ENCODE measurements around the gene CTDP1.
"Not testable (repeated sequence)": the region's sequence is repeated elsewhere in the genome, so short reads cannot be mapped to it uniquely, and the experiment has no call there.

Gene CTDP1

DNA sequence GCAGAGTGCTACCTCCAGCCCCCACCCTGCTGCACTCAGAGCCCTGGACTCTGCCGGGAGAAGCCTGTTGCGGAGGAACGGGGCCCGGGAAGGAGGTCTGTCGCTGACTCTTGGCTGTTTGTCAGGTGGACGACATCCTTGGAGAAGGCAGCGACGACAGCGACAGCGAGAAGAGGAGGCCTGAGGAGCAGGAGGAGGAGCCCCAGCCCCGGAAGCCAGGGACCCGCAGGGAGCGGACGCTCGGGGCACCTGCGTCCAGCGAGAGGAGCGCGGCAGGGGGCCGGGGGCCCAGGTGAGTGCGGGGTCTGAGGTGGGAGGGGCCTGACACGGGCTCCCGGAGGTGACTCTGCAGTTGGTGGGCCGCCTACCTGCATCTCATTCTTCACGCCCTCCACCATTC is 56.6 kb downstream of the CTDP1 start:
- TF ChIP-seq GATA1 (IDR thresholded peaks at IDR 0.05; ENCODE audit: low read depth, low read length) (no peak), POLR2A (IDR thresholded peaks at IDR 0.05; ENCODE audit: low read length) (no peak)
- no peak for DNase-seq

DNA sequence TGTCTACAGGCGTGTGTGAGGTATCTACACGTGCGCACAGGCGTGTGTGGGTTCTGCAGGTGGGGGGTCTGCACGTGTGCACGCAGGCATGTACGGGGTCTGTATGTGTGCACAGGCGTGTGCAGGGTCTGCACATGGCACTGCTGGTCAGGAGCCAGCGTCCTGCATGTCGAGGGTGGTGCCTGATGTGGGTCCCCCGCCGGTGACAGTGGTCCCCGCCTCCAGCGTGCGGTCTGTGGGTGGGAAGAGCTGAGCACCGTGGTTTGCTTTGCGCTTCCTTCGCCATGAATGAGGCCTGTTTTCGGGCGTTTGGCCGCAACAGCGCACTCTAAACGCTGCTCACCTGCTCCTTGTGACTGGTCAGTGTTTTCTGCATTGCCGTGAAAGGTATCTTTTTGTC is 57.2 kb downstream of the CTDP1 start:
- no peak for TF ChIP-seq GATA1 (IDR thresholded peaks at IDR 0.05; ENCODE audit: low read depth, low read length)
- no peak for TF ChIP-seq POLR2A (IDR thresholded peaks at IDR 0.05; ENCODE audit: low read length)

DNA sequence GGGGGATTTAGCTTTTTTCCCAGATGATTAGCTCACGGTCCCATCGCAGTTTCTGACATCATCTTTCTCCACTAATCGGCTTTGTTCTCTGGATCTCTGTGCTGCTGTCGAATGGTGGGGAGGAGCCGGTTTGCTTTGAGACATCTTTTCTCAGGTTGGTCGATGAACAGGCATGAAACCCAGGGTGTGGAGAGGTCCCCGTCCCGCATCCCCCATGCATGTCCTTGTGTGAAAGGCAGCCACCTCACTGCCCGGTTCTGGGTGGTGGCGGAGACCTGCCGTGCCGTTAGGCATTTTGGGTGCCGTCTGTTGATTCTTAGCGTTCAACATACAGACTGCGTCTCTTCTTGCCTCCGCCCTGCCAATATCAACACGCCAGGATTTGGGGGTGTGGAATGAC is 57.8 kb downstream of the CTDP1 start:
- TF ChIP-seq GATA1 (IDR thresholded peaks at IDR 0.05; ENCODE audit: low read depth, low read length) (no peak), POLR2A (IDR thresholded peaks at IDR 0.05; ENCODE audit: low read length) (no peak)

More for the DNA sequence above, 57.2 kb downstream of the CTDP1 start:
- no peak for DNase-seq

GRCh38 chr18:79738041-79738461 is 58.4 kb downstream of the CTDP1 start:
- no peak for DNase-seq

More for the DNA sequence above, 57.8 kb downstream of the CTDP1 start:
- DNase-seq: no peak

DNA sequence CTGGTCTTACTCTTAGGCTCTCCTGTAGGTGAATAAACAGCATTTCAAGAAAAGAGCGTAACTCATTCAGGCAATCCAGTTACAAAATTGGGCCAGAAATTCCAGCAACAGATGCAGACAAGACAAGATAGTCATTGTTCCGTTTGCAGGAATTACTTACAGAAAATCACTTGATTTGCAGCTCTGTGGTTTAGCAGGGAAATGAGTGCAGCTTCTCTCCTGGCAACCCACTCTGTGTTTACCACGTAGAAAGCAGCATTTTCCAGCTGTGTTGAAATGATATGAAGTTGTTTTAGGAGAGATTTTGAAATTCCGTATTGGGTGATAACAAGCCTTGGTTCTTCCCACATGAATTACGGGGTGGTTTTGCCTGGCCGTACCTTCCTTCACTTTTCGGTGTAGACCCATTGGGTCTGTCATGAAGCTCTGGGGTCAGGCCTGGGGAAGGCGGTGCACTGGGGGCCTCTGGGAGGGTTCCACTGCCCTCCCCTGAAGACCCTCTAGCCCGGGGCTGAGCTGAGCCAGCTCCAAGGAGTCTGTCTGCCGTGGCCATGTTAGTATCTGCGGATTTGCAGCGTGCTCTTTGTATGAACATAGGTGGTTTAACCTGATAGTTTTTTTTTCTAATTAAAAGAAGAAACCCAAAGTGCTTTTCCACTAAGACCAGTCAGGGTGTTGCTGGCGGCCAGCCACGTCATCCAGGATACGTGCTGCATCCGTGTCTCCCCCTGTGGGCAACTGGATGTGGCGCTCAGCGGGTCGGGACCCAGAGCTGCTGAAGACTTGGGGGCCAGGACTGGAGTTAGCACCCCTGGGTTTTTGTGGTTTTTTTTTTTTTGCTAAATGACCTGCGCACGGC is 59.2 kb downstream of the CTDP1 start:
- DNase-seq: no peak
- no peak for TF ChIP-seq POLR2A (IDR thresholded peaks at IDR 0.05; ENCODE audit: low read length)
- TF ChIP-seq GATA1 (IDR thresholded peaks at IDR 0.05; ENCODE audit: low read depth, low read length): no peak

More at GRCh38 chr18:79738041-79738461, 58.4 kb downstream of the CTDP1 start:
- no peak for TF ChIP-seq GATA1 (IDR thresholded peaks at IDR 0.05; ENCODE audit: low read depth, low read length)
- no peak for TF ChIP-seq POLR2A (IDR thresholded peaks at IDR 0.05; ENCODE audit: low read length)

DNA sequence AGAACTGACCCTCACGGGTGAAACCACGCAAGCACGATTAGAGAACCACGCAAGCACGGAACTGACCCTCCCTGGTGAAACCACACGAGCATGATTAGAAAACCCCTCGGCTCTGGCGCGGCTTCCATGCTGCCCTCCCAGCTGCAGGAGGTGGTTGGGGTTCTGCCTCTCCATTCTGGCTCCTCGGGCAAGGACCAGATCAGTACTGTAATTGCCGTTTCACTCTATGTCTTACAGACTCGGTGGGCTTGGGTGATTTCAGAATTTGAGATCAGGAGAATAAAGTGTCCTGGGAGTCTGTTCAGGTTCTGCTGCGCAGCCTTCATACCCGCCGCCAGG is 59.8 kb downstream of the CTDP1 start:
- no peak for DNase-seq
- TF ChIP-seq POLR2A (IDR thresholded peaks at IDR 0.05; ENCODE audit: low read length): no peak
- no peak for TF ChIP-seq GATA1 (IDR thresholded peaks at IDR 0.05; ENCODE audit: low read depth, low read length)

- DNase-seq: not testable (repeated sequence)
Observed at GRCh38 chr18:79740047-79740446, 60.4 kb downstream of the CTDP1 start.

DNA sequence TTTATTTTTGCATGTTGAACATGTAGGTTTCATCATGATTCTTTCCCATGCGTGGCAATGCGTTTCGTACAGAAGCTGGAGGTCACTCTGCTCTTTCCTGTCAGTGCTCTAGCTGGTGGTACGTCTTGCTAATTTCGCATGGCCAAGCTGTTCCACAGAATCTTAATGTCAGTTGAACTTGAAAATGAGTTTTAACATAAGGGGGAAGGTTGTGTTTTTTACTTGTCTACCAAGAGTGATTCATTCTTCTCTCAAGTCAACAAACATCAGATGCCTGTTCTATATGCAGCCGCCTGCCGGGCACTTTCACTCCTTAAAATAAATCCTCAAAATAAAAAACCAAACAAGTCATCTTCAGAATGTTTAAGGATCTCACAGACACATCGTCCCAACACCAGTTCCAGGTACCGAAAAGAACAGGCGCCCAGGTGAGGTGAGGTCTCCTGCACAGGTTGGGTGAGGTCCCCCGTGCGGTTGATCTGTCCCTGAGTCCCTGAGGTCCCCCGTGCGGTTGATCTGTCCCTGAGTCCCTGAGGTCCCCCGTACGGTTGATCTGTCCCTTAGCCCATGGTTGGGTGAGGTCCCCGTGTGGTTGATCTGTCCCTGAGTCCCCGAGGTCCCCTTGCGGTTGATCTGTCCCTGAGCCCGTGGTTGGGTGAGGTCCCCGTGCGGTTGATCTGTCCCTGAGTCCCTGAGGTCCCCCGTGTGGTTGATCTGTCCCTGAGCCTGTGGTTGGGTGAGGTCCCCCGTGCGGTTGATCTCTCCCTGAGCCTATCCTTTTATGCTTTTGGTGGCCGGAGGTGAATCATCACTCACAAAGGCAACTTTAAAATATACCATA is 61.1 kb downstream of the CTDP1 start:
- DNase-seq: no peak
- TF ChIP-seq GATA1 (IDR thresholded peaks at IDR 0.05; ENCODE audit: low read depth, low read length): no peak
- TF ChIP-seq POLR2A (IDR thresholded peaks at IDR 0.05; ENCODE audit: low read length): no peak

DNA sequence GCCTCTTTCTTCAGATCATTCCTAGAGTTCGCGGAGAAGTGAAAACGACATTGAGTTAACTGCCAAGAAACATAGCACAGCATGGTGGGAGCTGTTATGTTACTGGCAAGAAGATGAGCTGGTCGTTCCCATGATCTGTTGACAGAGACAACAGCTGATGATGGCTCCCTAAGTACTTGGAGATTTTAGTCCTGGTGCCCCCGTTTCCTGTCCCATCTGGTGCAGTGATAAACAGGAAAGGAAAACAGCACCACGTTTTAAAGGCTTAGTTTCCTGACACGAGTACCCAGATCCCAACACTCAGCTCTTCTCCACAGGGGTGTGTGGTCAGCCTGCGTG is 61.7 kb downstream of the CTDP1 start:
- TF ChIP-seq POLR2A (IDR thresholded peaks at IDR 0.05; ENCODE audit: low read length) (no peak), GATA1 (IDR thresholded peaks at IDR 0.05; ENCODE audit: low read depth, low read length) (no peak)
- DNase-seq: no peak

- no peak for TF ChIP-seq GATA1 (IDR thresholded peaks at IDR 0.05; ENCODE audit: low read depth, low read length)
- TF ChIP-seq POLR2A (IDR thresholded peaks at IDR 0.05; ENCODE audit: low read length): no peak
- DNase-seq: no peak
Observed at GRCh38 chr18:79742076-79742475, 62.5 kb downstream of the CTDP1 start.

GRCh38 chr18:79744625-79745024 is 65.0 kb downstream of the CTDP1 start:
- no peak for DNase-seq
- TF ChIP-seq POLR2A (IDR thresholded peaks at IDR 0.05; ENCODE audit: low read length): no peak
- no peak for TF ChIP-seq GATA1 (IDR thresholded peaks at IDR 0.05; ENCODE audit: low read depth, low read length)

- DNase-seq: no peak
- TF ChIP-seq POLR2A (IDR thresholded peaks at IDR 0.05; ENCODE audit: low read length): no peak
- no peak for TF ChIP-seq GATA1 (IDR thresholded peaks at IDR 0.05; ENCODE audit: low read depth, low read length)
Observed at GRCh38 chr18:79746730-79747129, 67.1 kb downstream of the CTDP1 start.

DNA sequence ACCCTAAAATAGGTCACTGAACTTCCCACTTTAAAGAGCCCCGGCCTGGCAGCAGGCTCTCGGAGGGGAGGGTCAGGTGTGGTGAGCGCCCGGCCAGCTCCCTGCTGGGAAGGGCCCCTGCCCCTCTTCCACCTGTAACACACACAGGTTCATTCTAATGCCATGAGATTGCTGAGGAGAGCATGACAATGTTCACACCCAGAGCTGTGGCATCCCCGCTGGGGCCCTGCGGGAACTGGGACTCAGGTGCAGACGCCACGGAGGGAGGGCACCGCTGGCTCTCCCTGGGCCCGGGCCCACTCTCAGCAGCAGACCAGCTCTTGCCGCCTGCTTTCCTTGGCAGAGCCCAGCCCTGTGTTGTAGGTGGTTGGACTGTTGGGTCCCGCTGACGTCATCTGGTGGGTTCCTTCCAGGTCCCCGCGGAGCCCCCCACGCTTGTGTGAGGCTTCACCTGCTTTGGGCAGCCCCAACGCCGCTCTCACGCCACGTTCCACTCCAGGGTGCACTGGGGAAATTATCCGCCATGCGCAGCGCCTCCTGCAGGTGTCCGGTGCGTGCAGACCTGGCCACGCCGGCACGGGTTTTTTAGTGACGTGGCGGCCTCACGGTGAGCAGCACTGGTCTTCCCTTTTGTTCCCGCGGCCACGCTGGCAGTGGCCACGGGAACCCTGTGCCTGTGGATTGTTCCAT is 67.7 kb downstream of the CTDP1 start:
- no peak for DNase-seq
- TF ChIP-seq GATA1 (IDR thresholded peaks at IDR 0.05; ENCODE audit: low read depth, low read length) (no peak), POLR2A (IDR thresholded peaks at IDR 0.05; ENCODE audit: low read length) (no peak)
